ENCODE data around the gene TMEM131. TPM values are rescaled to one million over a fixed set of nuclear protein-coding genes. Genes with fewer than 3 reads are reported as not detected.

TMEM131 gene
- total and polyA plus RNA-seq, 2 of the 8 experiments (the other 6 are each of a cell fraction or from before 2014, with no cell fraction given) = 9.7 to 22.9 TPM

DNA sequence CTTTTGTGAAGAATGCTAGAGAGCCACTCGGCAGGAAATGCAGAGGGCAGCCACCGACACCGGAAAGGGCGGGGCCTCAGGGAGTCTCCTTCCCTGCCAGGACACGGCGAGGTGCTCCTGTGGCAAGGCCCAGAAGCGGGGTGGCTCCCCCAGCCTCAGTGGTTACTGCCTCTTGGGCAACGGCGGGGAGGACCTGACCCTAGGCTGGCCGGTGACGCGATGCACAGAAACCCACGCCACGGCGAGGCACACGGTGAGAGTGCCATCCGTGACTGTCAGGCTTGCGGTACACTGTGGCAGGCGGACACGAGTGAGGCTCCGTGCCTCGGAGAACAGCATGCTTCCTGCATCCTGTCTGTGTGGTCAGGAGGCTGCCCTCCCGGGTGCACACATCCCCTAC is 234.6 kb downstream of the TMEM131 start (continued):
- TF ChIP-seq, protein P1, sequence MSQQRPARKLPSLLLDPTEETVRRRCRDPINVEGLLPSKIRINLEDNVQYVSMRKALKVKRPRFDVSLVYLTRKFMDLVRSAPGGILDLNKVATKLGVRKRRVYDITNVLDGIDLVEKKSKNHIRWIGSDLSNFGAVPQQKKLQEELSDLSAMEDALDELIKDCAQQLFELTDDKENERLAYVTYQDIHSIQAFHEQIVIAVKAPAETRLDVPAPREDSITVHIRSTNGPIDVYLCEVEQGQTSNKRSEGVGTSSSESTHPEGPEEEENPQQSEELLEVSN (IDR thresholded peaks at IDR 0.05) = no peak
- TF ChIP-seq CBX5 (IDR thresholded peaks at IDR 0.05; ENCODE audit: low read depth, low read length) (no peak), SRF (IDR thresholded peaks at IDR 0.05; ENCODE audit: low read depth, low read length) (no peak), KDM4A (IDR thresholded peaks at IDR 0.05; ENCODE audit: low read depth, low read length, severe bottlenecking) (no peak)

Measured in H1 (cell line).